EL (cell line): Measurements from ENCODE around the gene CDH19.

Experiments
- DNase-seq: peaks from one replicate; pipeline ENCODE4 v3.0.0-alpha.2; 2016

The CDH19 gene, protein sequence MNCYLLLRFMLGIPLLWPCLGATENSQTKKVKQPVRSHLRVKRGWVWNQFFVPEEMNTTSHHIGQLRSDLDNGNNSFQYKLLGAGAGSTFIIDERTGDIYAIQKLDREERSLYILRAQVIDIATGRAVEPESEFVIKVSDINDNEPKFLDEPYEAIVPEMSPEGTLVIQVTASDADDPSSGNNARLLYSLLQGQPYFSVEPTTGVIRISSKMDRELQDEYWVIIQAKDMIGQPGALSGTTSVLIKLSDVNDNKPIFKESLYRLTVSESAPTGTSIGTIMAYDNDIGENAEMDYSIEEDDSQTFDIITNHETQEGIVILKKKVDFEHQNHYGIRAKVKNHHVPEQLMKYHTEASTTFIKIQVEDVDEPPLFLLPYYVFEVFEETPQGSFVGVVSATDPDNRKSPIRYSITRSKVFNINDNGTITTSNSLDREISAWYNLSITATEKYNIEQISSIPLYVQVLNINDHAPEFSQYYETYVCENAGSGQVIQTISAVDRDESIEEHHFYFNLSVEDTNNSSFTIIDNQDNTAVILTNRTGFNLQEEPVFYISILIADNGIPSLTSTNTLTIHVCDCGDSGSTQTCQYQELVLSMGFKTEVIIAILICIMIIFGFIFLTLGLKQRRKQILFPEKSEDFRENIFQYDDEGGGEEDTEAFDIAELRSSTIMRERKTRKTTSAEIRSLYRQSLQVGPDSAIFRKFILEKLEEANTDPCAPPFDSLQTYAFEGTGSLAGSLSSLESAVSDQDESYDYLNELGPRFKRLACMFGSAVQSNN

DNA sequence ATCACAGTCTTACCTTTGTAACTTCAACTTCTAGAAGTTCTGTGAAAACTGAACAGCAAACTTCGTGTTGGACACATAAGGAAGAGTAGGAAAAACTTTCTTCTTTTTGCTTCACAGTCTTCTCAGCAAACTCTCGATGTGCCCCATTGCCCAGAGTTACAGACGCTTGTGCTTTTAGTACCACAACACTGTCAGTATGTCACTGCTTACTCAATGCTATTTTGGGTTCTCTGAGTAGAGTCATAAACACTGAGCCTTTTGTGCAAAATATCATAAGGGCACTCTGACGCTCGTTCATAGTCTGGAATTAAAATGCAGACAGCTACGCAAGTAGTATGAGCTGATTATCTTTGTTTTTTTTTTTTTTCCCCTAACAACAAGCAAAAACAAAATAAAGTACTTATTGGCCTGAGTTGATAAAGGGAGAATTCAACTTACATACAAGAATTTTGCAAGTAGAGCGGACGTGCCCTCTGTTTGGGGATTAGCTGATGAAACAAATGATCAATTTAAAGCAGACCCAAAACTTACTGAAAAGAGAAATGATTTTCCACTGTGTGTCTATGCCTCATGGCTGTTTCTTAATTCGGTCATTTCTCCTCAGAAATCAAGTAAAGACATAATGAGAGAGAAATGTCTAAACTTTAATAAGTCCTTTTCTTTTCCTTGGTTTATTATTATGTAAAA lies at the start of gene CDH19:
CDH19 (minus strand) TSS at position 150 of the 687 bp plus-strand sequence. CDS start 31,886 bp downstream, outside the sequence.
- DNase-seq, result no peak

DNA sequence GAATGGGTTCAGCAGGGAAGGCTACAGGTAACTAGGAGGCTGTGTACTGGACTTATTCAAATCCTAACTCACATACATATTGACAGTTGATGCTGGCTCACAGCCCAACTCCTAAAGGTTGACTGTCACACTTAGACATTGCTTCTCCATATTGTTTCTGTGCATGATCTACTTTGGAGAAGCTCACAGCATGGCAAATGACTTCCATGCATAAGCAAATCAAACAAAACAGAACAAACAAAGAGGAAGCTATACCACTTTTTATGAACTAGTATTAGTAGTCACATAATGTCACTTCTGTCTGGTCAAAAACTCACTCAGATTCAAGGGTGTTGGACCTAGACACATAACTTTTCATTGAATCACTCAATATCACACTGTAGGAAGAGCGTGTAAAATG lies 43.8 kb upstream of the CDH19 start:
- no peak for DNase-seq

DNA sequence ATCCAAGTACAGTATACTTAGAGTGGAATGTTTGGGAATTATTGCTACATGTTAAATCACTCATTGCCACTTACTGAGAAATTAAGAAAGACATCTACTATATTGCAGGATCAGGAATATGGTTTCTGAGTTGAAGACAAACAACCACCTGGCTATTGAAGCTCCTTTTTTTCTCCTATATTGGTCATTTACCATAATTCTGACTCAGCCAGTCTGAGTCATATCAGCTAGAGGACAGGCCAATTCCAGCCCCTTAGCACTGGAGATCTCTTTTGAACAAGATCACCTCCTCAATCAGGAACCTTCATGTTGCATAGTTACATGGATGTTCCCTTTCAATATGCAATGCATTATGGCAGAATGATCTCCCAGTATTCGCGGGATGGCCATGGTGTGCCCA lies 42.7 kb upstream of the CDH19 start:
- no peak for DNase-seq

DNA sequence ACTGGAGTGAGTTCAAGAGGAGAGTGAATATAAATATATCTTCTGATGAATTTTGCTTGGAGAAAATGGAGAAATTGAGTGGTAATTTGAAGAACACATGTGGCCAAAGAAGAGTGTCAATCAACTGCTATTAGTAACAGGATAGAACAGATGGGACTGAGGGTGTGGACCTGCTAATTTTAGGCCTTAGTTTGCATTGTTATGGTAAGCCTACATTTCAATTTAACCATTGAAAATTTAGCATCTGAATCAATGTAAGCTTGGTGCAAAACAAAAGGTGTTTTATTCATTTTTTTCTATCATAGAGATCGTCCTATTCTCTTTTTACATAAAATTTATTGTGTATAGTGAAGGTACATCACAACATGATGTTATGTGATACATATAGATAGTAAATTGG lies 42.1 kb upstream of the CDH19 start:
- DNase-seq, result no peak

DNA sequence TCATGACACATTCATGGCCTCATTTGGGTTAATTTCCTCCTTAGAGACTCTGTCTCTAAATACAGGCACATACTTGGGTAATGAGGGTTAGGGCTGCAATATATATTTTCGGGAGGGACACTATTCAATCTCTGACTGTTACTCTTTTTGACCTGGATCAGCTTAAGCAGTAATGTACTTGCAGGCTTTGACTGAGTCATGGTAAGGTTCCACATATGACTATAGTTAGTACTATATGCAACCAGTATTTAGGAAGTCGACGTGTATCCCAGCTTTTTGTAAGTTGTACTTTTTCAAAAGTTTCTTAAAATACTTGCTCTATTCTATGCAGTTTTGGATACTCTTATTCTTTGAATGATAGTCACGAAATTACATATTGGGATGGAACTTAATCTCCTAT lies 37.2 kb upstream of the CDH19 start:
- no peak for DNase-seq

DNA sequence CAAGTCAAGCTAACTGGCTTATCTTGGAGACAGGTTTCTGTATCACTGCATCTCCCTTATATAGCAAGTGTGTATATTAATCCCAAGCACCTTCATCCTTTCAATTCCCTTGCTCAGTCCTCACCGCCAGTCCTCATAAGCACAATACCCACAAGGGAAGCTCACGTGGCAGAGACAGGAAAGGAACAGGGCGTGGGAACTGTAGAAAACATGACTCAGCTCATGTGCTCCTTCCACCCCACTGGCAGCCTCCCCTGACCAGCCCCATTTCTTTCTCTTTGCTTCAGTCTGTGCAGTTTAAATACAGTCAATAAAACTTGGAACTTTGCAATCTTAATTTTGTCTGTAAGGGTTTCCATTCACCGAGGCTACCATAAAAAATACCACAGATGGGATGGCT lies 36.5 kb upstream of the CDH19 start:
- DNase-seq, result no peak

DNA sequence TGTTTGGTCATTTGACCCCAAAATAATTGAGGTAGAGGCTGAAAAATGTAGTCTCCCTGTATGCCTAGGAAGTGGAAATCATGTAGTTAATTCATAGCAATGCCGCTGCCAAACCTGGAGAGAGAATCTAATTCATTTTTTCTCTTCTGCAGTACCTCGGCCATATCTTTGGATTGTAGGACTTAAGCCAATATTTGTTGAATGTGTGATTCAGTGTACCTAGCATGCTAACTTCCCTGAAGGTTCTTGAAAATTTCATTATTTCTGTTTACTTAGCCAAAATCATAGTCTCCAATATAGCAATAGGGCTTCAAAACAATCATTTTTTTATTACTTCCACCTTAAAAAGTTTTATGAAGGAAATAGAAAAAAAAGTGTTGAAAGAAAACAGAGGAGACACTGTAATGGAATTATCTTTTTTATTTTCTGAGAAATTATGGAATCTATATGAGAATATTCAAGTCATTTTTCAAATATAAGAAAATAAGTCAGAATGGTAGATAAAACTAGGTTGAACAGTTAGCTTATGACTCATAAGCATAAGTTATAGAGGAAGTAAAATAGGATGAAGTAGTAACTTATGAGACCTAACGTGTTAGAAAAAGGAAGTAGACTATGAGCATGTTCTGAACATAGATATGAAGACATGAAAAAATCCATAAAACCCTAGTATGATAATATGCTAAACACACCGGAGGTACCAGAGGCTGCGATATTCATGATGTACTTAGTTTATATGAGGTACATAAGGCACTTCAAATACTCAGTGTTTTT lies 35.2 kb upstream of the CDH19 start:
- no peak for DNase-seq

DNA sequence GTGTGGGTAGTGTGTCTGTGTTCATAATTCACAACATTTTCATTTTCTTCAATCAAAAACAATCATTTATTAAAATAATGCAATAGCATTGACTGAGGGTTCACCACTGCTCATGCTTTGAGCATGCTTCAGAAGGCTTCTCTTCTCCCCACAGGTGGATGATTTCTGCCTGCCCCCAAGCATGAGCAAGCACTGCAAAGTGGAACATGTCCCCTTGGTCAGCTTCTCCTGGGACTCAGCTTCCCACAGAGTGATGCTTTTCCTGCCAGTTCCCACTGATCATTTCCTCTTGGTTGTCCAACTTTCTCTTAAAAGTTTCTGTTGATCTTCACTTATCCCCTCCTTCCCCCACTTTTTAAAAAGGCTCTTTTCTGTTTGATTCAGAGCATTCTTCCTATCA lies 31.5 kb upstream of the CDH19 start:
- no peak for DNase-seq

DNA sequence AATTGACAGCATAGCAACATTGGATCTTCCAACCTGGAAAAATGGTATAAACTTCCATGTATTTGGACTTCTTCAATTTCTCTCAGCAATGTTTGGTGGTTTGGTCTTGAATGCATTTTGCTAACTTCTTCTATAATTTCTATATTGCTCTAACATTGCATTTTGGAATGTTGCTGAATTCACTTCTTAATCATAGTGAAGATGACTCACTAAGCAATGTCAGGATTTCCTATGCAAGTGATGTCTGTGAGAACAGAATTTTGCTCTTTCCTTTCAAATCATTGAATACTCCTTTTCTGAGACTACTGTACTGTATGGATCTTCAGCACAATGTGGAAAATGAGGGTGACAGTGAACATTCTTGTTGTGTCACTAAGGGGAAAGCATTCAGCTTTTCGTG lies 28.9 kb upstream of the CDH19 start:
- DNase-seq, result no peak

DNA sequence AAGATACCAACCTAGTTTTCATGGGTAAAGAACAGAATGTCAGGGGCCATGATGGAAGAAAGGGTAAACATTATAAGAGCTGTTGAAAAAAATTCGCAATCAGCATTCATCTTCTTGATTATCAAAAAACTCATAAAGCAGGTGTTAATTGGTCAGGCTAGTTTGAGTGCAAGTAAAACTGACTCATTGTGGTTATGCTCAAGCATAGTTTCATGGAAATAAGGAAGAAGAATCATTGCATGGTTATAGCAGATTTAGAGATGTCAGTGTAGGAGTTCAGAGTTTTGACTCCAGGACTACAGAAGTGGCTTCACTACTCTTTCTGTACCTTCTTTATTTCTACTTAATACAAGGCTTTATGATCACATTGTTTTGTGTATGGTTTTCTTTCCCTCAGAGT lies 26.9 kb upstream of the CDH19 start:
- DNase-seq, result no peak

DNA sequence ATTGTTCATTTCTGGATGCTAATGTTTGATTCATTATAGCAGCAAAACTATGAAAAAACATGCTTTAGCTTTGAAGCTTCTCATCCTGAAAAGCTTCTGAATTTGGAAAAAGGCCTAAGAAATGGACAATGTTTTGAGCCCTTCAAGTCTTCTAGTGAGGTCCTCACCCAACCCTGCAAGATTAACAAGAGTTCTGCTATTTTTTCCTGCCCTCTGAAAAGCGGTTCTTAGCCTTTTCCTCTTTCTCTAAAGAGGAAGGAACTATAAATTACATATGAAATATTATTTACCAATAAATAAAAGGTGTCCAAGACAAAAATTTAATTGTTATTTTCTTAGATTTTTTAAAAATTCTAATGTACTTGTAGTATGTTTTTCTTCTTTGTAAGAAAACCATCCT lies 19.9 kb upstream of the CDH19 start:
- no peak for DNase-seq

DNA sequence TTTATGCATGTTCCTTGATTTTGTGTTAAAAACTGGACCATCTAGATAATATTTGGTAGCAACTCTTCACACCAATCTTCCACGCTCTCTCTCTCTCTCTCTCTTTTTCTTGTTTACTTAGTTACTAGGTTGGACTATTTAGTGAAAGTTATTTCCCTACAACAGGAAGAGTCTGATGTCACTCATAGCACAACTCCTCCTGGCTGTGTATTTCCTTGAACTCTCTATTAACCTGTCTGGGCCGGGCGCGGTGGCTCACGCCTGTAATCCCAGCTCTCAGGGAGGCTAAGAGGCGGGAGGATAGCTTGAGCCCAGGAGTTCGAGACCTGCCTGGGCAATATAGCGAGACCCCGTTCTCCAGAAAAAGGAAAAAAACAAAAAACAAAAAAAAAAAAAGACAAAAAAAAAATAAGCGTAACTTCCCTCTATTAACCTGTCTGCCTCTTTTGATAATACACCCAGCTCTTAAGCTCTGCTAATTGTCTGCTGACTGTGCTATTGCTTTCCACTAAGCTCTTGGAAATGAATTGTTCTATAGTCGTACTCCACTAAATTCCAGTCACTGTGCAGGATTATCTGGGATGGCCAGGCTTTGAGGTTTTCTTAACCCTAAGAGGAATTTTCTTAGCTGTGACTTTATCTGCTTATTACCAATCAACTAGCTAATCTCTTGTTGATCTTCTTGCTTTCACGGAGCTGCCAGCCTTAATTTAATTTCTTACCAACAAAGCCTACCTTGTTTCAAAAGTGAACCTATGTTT lies 18.1 kb upstream of the CDH19 start:
- DNase-seq, result no peak

DNA sequence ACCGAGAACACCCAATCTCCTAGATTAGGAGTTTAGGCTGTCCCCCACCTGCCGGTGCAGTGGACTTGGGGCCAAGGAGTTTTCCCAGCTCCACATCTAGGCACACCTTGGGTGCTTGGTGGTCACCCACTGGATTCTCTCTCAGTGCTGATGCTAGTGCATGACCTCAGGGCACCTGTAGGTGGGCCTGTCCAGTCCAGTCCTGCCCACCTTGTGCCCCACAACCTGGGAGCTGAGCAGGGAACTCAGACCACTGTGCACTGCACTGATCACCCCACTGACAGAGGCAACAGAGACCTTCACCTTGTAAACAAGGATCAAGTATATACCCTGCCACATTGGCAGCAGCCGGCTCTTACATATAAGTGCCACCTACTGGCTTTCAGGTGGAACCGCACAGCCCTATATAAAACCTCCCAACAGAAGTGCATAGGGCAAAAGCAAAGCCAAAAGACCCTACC lies 12.7 kb upstream of the CDH19 start:
- DNase-seq, result no peak

DNA sequence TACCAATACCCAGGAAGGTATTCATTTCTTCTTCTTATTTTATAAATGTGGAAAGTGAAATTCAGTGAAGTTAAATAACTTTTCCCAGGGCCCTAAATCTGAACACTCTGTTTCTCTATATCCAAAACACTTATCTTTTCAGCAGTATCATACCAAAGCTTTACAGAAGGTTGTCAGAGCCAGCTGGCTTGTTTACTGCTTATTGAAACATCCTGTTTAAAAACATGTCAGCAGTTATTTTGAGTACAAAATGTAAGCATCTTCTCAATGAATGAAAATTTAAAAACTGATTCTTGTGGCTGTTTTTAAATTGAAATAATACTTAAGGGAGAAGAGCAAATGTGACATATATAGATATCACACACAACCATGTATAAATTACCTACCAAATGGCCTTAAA lies 11.3 kb upstream of the CDH19 start:
- DNase-seq, result no peak

DNA sequence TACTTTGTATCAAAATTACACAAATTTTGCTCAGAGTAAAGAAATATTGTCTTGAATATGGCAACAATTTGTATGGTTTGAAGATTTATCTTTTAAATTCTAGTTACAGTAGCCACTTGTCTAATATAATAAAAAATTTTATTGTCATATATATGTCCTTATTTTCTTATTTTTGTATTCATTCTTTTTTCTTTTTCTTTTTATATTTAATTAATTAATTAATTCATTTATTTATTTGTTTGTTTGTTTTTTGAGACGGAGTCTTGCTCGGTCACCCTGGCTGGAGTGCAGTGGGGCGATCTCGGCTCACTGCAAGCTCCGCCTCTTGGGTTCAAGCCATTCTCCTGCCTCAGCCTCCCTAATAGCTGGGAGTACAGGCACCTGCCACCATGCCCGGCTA lies 3.7 kb upstream of the CDH19 start:
- DNase-seq, result no peak

DNA sequence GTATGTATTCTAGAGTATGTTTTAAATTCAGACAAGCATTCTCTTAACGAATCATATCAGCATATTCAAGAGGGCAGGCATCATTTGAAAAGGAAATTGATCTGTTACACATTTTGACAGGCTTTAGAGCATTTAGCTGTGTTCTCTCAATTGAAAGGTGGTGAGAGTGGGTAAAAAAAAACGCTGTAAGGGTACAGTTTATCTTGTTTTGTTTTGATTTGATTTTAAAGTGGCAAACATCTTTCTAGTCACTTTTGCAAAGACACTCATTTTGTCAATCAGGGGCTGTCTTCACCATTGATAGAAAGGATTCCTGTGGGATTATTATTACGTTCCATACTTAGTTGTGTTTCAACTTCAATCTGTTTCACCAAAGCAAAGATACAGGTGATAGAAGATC lies 2.2 kb downstream of the CDH19 start:
- DNase-seq, result no peak

DNA sequence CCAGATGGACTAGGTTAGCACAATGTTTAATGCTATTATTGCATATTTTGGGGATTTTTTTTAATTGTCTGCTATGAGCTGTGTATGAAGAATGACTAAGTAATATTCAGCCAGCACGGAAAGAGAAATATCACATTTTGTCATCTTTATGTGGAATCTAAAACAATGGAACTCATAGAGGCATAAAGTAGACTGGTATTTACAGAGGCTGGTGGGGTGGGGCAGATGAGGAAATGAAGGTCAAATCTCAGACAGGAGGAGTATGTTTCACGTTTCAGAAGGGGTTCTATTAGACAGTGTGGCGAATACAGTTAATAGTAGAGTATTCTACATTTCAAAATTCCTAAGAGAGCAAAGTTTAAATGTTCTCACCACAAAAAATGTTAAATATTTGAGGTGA lies 4.7 kb downstream of the CDH19 start:
- DNase-seq, result no peak

DNA sequence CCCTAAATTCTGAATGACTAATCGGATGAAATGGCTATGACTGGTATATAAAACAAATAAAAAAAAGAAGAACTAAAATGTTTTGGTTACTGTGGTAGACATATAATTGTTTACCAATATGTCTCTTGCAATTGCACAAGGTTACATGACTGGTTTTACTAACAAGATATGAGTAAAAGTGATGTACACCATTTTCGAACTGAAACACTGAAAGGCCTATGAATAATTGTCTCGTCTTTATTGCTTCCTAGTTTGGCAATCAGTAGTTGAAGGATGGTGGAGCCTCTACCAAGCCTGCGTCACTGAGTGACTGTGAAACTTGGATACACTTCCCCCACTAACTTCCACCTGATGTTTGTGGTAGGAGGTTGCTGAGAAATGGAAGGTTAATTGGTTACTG lies 16.5 kb downstream of the CDH19 start:
- no peak for DNase-seq

DNA sequence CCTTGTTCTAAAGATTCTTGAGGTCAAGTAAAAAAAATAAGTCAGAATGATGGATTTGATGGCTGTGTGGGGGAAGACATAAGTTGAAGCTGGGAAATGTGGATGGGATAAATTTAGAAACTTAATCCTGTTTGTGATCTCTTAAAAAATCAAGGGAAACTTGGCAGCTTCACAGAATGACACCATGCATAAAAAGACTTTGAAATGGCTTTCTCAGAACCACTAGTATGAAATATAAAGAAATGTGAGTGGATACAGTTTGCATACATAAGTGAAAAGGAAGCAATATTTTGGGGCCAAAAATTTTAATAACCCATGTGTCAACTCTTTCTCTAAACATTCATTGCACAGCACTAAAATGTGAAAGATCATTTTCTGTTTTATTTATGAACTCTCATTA lies 21.7 kb downstream of the CDH19 start:
- no peak for DNase-seq

DNA sequence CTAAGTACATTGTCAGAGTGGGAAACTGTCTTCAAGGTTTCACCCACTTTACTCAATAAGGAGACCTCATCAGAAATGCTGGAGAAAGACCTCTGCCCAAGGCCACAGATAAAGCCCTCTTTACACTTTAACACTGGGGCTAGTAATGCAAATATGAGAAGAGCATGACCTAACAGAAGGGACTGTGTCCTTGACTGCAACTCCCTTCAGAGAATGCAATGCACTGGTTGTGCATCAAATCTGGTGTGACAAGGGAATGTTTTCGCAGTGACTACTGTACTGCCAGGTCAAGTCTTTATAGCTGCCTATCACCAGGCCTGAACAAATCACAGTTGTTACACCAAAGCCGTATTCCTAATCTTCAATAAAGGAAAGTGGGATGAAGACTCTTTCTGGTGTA lies 28.6 kb downstream of the CDH19 start:
- DNase-seq, result no peak

DNA sequence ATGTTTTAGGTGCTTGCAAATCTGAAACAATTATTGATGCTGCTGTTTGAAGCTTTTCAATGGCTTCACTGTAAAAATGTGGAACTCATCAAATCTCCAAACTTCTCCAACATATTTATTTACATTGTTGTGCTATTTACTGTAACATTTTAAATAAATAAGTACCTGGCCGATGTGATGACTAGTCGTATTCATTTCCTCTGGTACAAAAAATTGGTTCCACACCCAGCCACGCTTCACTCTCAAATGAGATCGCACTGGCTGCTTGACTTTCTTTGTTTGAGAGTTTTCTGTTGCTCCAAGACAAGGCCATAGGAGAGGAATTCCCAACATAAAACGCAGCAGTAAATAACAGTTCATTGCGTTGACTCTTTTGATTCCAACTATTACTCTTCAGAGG lies 32.0 kb downstream of the CDH19 start:
- DNase-seq, result no peak

DNA sequence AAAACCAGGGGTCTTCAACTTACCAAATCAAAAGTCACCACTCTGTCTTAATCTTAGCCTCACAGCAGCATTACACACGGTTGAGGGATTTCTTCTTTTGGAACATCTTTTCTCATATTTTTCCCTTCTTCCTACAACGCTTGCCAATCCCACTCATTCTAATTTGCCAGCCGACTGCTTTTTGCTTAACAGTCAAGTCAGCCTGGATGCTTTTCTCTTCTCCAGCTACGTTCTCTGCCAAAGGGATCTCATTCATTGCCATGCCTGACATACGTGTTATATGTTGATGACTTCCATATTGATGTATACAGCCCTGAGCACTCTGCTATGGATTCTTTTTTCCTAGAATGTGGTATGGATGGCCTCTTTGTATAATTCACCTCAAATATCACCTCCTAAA lies 37.3 kb downstream of the CDH19 start:
- no peak for DNase-seq
